GM21367 (cell line): ENCODE data around the gene PSG11.
"Not testable (repeated sequence)": the region's sequence is repeated elsewhere in the genome, so short reads cannot be mapped to it uniquely, and the experiment has no call there.

ENCODE experiments used
- ATAC-seq: cut with Tn5 transposase; IDR thresholded peaks from one replicate; pipeline ENCODE4 v1.9.1; 2021; ENCODE audit not compliant: unreplicated experiment

The PSG11 gene

GRCh38 chr19:42989186-42989585, 37.1 kb downstream of the PSG11 start:
- not testable (repeated sequence) for ATAC-seq

- ATAC-seq: not testable (repeated sequence)
These were observed 38.1 kb downstream of the PSG11 start for GRCh38 chr19:42988206-42988605.

GRCh38 chr19:42985588-42985987, 40.7 kb downstream of the PSG11 start:
- no peak for ATAC-seq

- not testable (repeated sequence) for ATAC-seq
These were observed 44.2 kb downstream of the PSG11 start for GRCh38 chr19:42982111-42982510.

- ATAC-seq: not testable (repeated sequence)
These were observed 54.8 kb downstream of the PSG11 start for GRCh38 chr19:42971451-42971850.

- no peak for ATAC-seq
These were observed 61.1 kb downstream of the PSG11 start for GRCh38 chr19:42965176-42965575.

- no peak for ATAC-seq
These were observed 65.2 kb downstream of the PSG11 start for GRCh38 chr19:42961119-42961518.
